NCI-H446 treated with DMSO at 0.1 percent for 48 hours (cell line): ENCODE results near the gene ORC1.

Experiments used
- DNase-seq: peaks from one replicate; lab custom pipeline; 2025; lab: John Stamatoyannopoulos, UW

The ORC1 gene

GRCh38 chr1:52341655-52342260, 62.5 kb downstream of the ORC1 start:
- DNase-seq, result no peak

GRCh38 chr1:52337439-52337838, 66.8 kb downstream of the ORC1 start:
- DNase-seq, result no peak

- DNase-seq, result no peak
These were observed 69.2 kb downstream of the ORC1 start for GRCh38 chr1:52334906-52335528.

- DNase-seq, result no peak
These were observed 71.8 kb downstream of the ORC1 start for GRCh38 chr1:52332411-52332810.

- no peak for DNase-seq
These were observed 75.6 kb downstream of the ORC1 start for GRCh38 chr1:52328615-52329014.

GRCh38 chr1:52325786-52326185, 78.4 kb downstream of the ORC1 start:
- DNase-seq, result no peak

- no peak for DNase-seq
These were observed 80.5 kb downstream of the ORC1 start for GRCh38 chr1:52323731-52324130.
